HG02840 (cell line): ENCODE measurements around the gene ZBTB40.

ENCODE experiments used
- ATAC-seq: cut with Tn5 transposase; IDR thresholded peaks from one replicate; pipeline ENCODE4 v1.9.1; 2021; ENCODE audit warnings: mild to moderate bottlenecking, moderate library complexity, moderate number of reproducible peaks; ENCODE audit not compliant: unreplicated experiment, low FRiP score

ZBTB40 gene

DNA sequence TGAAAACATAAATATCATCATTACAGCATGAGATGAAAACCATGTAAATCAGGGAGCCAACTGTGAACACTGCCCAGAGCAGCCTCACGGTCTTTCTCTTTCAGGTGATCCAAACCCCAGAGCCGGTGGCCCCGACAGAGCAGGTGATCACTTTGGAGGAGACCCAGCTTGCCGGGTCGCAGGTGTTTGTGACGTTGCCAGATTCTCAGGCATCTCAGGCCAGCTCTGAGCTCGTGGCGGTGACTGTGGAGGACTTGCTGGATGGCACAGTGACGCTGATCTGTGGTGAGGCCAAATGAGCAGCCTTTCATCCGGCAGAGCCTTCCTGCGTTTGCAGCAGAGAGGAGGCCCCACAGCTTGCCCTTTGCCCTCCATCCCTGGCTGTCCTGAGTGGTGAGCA, 74.4 kb downstream of the ZBTB40 start:
- no peak for ATAC-seq

DNA sequence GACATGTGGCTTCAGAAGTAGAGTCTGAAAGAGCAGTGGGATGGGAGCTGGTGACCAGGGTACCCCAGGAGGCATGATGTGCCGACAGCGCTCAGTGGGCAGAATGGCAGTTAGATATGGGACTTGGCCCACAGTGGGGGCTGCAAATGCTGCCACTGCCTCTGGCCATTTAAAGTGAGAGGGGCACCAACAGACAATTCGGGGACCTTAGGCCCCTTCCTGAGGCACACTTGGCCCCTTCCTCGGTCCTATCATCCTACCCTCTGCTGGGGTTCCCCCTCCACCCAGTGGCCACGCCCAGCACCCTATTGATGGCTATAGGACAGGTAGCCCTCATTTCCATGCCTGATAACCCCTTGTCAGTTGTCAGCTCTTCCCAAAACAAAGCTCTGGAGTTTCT, 75.0 kb downstream of the ZBTB40 start:
- ATAC-seq = no peak

- no peak for ATAC-seq
Observed at GRCh38 chr1:22527122-22527521, 75.5 kb downstream of the ZBTB40 start.

GRCh38 chr1:22527555-22528296, 76.1 kb downstream of the ZBTB40 start:
- ATAC-seq = no peak

DNA sequence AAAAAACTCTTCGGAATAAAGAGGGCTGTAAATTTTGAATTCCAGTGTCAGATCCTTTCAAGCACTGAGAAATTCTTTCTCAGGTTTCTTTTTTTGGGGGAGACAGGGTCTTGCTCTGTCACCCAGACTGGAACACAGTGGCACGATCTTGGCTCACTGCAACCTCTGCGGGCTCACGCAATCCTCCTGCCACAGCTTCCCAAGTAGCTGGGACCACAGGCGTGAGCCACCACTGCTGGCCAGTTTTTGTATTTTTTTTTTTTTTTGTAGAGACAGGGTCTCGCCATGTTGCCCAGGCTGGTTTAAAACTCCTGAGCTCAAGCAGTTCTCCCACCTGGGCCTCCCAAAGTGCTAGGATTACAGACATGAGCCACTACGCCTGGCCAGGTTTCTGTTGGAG, 76.8 kb downstream of the ZBTB40 start:
- ATAC-seq = no peak

DNA sequence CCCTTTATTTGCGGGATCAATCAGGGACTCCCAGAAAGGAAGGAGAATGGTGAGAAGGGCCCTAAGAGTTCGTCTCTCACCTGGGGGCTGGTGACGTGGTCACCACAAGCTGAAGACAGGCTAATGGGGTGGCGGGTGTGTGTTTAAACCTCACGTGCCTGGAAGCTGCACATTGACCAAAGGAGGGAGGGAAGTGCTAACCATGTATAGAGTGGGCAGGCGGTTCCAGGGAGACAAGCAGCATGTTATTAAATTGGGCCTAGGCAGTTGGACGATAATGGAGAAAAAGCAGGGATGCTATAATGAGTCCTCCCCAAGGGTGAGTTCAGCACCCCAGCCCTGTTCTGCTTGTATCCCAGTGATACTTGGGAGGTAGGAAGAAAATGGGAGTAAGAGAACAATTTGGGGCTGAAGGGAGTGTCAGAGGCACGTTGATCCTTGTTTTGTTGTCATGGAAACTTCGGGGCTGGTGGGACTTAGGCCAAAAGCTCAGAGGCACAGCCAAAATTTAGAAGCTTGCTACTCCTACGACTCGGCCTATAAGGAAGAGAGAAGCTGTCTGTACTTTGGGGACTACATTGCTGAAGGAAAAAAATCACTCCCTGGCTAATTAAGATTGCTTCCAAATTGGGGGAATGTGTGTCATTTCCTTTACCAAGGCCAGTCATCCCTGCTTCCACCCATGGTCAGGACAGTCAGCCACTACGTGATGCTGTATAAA, 78.4 kb downstream of the ZBTB40 start:
- ATAC-seq = no peak

GRCh38 chr1:22530715-22531114, 79.1 kb downstream of the ZBTB40 start:
- ATAC-seq = no peak

- ATAC-seq = no peak
Observed at GRCh38 chr1:22531251-22531650, 79.6 kb downstream of the ZBTB40 start.

GRCh38 chr1:22533244-22533895, 81.7 kb downstream of the ZBTB40 start:
- ATAC-seq = no peak

DNA sequence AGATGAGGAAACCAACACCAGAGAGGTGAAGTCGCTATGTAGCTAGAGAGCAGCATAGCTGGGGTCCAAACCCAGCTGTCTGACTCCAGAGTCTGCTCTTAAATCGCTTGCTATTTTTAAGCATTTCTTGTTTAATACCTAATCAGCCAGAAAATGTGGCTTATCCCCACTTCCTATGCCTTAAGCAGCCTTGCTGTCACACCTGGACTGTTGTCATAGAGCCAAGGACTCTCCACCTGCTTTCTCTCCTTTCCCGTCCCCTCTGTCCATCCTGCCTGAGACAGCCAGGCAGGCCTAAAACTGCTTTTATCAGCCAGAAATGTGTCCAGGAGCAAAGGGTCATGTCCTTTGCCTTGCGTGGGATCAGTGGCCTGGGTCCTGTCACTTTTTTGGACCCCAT, 83.3 kb downstream of the ZBTB40 start:
- ATAC-seq = no peak

DNA sequence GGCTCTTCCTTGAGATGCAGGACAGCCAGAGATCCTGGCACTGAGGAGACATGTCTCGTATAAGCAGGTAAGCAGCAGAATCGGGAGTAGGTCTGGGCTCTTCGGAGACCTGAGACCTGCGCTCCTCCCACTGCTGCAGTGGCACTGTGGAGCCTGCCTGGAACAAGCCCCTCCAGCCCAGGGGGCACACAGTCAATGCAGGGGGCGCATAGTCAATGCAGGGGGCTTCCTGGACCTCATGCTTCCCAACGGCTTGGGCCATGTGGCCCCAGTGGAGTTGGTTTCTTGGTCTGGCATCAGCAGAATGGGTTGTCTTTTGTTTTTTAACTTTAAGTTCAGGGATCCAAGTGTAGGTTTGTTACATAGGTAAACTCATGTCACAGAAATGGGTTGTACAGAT, 83.7 kb downstream of the ZBTB40 start:
- no peak for ATAC-seq

DNA sequence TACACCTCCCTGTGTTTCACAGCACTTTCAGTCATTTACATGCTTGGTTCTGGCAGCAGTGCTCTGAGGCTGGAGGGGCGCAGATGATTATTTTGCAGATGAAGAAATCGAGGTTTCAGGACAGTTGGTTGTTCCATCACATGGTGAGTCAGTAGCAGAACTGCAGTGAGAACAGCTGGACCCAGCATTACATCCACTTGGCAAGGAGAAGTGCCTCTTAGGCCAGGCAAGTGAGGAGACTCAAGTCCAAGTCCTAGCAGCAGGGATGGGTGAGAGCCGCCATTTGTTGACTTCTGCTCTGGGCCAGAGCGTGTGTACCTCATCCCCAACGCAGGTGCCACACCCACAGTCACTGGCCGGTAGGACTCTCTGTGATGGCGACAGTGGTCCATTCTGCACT, 84.9 kb downstream of the ZBTB40 start:
- ATAC-seq = no peak

GRCh38 chr1:22537441-22538139, 85.9 kb downstream of the ZBTB40 start:
- no peak for ATAC-seq

- no peak for ATAC-seq
Observed at GRCh38 chr1:22539510-22540118, 88.0 kb downstream of the ZBTB40 start.

GRCh38 chr1:22540337-22540736, 88.7 kb downstream of the ZBTB40 start:
- no peak for ATAC-seq

DNA sequence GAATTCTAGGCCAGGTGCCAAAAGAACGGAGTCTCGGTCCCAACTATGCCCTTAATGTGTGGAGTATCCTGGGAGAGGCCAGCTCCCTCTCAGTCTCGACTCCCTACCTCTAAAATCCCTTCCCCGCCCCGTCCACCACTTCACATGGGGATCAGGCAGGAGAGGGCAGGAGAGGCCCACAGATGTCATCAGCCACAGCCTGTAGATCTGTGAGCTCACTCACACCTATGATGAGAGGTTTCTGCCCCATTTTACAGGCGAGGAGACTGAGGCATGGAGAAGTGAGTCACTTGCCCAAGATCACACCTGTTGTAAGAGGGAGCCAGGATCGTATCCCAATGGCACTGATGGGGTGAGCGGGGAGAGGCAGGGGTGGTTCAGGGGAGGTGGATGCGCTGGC, 91.2 kb downstream of the ZBTB40 start:
- ATAC-seq = no peak

DNA sequence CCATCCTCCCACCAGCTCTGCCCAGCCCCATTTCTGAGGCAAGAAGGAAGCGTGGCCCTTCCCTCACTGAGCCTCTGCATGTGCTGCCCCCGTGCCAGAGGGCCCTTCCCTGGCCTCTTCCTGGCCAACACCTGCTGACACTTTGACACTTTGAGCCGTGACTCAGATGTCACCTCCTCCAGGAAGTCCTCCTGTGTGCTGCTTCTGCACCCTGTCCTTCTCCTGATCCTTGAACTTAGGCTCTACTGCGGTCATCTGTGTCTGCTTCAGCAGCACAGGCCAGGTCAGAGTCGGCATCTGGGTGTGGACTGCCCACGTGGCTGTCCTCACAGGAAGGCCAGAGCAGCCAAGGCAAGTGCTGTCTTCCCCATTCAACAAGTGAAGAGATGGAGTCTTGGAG, 92.0 kb downstream of the ZBTB40 start:
- ATAC-seq = no peak

DNA sequence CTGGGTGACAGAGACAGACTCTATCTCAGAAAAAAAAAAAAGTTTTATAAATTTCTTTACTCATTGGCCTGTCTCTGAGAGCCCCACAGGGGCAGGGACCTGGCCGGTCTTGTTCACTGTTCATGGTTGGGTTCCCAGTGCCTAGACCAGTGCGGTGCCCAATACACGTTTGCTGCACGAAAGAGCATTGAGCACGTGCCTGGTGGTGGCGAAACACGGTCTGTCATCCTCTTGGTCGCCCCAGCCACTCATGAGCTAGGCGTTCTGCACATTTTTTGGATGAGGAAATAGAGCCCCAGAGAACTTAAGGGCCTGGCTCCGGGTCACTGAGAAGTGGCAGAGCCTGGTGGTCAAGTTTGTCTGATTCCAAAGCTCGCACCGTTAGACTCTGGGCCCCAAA, 93.0 kb downstream of the ZBTB40 start:
- ATAC-seq = no peak

- no peak for ATAC-seq
Observed at GRCh38 chr1:22545141-22545540, 93.5 kb downstream of the ZBTB40 start.

GRCh38 chr1:22547186-22547817, 95.7 kb downstream of the ZBTB40 start:
- no peak for ATAC-seq
